Measurements from ENCODE around the gene VSTM2L.

VSTM2L gene

DNA sequence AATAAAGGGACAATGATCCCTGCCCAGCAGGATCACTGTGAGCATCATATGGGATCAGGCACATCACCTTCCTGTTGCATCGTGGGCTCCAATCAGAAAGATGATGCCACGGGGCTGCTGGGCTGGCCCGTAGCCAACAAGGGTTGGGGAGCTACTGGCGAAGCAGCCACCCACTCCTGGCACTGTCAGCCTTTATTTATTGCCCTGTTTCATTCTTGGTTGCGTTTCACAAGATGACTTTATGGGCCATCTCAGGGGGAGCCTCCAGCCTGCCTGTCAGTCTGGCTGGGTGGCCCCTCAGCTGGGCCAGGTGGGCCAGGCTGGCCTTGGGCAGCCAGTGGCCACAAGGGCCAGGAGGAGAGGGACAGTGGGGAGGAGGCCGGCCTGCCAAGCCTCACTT lies 17.3 kb downstream of the VSTM2L start:
- no peak for DNase-seq

DNA sequence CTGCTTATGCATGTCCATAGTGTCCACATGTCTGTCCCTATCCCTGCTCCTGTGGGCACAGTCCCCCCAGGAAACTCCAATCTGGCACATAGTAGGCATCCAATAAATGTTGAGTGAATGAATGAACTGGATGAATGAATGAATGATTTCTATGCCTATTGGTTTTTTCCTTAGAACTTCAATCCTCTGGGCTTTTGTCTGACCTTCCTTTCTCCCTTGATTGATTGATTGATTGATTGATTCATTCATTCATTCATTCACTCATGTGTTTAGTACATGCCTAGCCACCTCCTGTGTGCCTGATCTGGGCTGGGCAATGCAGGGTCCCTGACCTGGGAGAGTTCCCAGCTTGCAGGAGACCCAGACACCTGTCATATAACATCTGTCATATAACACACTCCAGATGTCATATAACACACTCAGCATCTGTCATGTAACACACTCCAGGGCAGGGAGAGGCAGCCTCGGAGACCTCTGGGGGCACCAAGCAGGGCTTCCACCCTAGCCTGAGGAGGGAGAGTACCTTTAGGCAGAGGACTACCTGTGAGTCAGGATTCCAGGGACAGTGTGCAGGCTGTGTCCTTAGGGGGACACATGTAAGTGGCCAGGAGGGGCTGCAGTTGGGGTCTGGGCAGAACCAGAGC lies 17.9 kb downstream of the VSTM2L start:
- no peak for DNase-seq

DNA sequence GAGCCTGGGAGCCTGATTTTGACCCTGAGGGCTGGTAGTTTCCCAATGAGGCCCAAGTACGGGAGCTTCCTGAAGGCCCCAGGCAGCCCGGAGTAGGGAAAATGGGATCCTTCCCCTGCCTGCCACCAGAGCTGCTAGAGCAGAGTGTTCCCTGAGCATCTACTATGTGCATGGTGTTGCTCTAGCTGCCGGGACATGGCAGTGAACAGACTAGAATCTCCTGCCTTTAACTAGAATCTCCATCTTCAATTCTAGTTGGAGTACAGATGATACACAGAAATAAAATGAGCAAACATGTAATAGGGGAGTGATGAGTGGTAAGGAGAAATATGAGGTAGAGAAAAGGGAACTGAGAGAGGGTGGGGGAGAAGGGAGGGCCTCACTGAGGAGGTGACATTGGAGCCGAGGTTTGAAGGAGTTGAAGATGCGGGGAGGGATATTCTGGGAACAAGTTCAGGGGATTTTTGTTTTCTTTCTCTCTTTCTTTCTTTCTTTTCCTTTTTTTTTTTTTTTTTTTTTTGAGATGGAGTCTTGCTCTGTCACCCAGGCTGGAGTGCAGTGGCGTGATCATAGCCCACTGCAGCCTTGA lies 18.5 kb downstream of the VSTM2L start:
- DNase-seq = peak in 1 of 4 experiments; percentile 11

DNA sequence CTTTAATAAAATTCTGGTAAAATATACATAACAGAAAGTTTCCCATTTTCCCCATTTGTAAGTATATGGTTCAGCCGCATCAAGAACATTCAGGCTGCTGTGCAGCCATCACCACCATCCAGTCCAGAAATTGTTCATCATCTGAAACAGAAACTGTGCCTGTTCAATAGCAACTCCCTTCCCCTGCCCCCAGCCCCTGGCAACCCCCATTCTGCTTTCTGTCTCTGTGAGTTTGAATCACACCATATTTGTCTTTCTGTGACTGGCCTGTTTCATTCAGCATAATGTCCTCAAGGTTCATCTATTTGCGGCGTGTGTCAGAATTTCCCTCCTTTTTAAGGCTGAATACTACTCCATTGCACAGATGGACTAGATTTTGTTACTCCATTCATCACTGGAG lies 19.1 kb downstream of the VSTM2L start:
- DNase-seq = no peak

DNA sequence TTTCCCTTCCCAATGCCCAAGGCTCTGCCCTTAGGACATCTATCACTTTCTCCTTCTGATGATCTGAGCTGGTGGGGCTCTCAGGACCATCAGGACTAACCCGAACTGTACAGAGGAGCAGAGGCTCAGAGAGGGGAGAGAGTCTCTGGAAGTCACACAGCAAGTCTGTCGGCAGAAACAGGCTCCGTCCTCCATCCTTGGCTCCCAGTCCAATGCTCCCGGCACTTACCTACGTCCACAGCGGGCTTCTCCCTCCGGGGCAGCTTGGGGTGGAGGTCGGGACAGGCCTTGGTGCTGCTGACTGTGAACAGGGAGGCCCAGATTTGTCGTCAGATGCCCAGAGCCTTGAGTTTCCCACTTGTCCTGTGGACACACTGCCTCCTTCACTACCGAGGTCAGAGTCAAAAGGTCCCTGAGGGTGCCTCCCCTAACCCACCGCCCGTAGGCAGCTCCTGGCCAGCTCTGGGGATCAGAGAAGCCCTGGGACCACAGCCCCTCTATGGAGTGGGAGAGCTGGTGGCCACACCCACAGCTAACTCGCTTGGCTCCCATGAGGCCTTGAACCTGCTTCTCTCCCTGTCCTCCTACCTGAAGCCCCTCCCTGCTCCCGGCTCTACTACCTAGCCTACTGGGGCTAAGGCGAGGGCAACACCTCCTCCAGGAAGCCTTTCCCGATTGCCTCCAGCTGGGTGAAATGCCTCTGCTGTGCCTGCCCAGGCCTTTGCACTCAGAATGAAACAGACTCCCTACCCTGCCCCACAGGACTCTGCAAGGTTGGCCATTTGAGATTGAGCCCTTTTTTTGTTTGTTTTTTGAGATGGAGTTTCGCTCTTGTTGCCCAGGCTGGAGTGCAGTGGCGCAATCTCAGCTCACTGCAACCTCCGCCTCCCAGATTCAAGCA lies 22.6 kb downstream of the VSTM2L start:
- no peak for DNase-seq

DNA sequence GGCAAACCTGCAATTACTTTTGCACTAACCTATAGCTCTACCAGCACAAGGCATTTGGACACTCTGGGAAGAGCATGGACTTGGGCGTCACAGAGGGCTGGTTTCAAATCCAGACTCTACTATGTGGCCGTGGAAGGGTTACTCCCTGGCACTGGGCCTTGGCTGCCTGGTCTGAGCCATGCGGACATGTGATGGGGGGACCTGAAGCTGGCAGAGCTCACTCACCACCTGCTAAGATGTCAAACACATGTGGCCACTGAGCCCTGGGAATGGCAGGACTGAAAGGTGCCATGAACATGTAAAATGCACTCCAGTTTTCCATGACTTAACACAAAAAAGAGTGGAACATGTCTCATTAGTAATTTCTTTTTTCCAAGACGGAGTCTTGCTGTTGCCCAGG lies 23.7 kb downstream of the VSTM2L start:
- no peak for DNase-seq

DNA sequence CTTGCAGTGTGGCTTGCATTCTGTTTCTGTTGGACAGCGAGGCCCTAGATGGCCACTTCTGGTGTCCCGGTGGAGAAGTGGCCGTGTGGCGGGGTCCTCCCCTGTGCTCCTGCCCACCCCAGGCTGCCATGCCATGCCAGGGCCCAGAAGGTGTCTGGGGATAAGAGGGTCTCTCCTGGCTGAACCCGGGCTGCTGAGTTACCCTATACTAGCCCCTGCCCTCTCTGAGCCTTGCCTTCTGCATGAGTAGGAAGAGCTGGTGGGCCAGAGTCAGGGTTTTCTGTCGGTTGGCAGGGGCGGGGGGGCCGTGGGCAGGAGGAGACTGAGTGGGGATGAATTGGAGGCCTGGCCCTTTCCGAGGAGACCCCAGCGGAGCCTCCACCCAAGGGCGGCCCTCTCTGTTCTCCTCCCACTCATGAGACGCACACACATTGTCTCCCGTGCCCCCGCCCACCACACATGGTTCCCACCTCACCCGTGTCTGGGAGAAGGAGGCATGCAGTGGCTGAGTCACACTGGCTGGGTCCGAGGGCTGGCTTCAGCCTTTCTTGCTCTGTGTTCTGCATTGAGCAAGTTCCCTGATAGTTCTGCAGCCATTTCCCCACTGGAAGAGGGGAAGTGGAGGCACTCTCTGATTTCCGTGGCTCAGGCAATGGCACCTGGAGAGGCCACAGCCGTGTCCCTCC lies 24.6 kb downstream of the VSTM2L start:
- peak; percentile 17 to 74 (median 48) for DNase-seq

DNA sequence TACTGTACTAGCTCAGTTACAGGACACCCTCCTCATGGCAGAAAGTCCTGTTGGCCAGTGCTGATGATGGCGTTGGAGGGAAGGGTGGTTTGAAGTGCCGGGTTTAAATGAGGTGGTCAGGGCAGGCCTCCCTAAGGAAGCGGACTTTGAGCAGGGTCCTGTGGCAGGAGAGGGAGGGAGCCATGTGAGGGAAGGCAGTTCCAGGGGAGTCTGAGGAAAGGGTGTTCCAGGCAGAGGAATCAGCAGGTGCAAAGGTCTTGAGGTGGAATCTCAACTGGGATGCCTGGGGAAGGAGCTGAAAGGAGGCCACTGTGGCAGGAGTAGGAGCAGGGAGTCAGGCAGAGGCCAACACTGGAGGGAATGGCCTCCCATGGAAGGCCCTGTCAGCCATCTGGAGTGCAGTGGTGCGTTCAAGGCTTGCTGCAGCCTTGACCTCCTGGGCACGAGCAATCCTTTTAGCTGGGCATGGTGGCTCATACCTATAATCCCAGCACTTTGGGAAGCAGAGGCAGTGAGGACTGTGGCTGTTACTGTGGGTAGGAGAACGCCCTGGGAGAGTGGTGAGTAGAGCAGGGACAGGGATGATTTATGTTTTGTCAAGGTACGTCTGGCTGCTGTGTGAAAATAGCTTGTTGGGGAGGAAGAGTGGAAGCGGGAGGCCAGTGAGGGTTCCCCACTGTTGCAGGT lies 26.2 kb downstream of the VSTM2L start:
- DNase-seq = no peak

DNA sequence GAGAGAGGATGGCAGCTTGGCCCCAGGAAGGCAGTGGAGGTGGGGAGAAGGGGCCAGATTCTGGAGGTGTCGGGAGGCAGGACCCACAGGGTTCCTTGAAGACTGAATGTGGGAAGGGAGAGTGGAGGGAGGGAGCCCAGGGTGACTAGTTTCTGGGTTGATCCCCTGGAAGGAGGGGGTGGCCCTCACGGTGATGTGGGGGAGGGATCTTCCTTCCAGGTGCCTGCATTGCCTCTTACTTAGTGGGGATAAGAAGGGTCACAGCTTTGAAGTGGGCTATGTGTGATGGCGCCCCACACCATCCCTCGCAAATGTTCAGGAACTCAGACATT lies 26.7 kb downstream of the VSTM2L start:
- no peak for DNase-seq

DNA sequence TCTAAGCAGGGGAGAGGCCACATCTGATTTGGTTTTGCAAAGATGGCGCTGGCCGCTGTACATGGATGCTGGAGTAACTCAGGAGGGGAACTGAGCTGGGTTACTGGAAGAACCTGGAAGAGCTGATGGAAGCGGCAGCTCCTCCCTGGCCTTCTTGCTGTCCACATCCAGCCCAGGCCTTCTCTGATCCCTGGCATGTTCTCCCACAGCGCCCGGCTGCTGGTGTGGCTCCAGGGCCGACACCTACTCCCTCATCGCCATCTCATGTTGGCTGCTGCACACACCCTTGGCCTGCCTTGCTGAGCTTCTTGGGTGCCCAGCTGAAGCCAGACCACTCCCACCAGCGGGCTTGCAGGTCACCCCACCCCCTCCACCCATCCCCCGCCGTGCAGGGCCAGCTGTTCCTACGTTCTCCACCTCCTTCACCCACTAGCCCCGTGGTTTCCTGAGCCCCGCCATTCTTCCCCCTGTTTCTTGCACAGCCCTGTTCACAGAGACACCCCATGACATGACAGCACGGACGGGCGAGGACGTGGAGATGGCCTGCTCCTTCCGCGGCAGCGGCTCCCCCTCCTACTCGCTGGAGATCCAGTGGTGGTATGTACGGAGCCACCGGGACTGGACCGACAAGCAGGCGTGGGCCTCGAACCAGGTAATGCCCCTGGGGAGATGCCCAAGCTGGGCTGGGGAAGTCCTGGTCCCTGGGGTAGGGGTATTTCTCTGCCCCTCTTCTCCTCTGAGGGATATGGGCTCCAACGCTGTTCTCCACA lies 28.4 kb downstream of the VSTM2L start:
- no peak for DNase-seq

DNA sequence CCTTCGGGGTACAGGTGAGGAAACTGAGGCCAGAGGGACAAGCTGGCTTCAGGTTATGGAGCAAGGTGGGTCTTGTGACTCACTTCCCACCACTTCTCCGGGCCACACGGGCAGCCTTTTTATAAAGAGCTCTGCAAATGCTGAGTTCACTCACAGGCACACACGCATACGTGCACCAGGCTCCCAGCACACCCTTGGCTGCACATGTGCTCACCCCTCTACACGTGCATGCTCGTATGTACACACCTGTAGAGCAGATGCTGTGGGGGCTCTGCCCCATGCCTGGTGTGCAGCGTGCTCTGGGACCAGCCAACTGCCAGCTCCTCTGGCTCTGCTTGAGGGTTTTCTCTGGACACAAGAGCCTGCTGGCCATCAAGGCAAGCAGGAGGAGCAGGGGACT lies 29.1 kb downstream of the VSTM2L start:
- no peak for DNase-seq

DNA sequence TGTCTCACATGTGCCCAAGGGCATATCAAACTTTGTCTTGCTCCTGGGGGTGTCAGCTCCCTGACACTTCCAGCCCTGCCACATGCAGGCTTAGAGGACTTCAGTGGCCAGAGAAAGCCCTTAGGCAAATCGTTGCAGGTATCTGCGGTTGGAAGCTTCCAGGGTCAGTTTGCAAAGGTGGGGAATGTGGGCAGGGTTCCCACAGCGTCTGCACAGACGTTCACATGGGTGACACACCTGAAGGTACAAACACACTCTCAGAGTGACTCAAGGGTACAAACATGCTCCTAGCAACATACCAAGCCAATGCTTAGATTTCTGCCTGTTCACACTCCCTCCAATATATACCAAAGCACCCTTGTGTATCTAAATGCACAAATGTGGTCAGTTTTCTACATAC lies 30.0 kb downstream of the VSTM2L start:
- DNase-seq = no peak

DNA sequence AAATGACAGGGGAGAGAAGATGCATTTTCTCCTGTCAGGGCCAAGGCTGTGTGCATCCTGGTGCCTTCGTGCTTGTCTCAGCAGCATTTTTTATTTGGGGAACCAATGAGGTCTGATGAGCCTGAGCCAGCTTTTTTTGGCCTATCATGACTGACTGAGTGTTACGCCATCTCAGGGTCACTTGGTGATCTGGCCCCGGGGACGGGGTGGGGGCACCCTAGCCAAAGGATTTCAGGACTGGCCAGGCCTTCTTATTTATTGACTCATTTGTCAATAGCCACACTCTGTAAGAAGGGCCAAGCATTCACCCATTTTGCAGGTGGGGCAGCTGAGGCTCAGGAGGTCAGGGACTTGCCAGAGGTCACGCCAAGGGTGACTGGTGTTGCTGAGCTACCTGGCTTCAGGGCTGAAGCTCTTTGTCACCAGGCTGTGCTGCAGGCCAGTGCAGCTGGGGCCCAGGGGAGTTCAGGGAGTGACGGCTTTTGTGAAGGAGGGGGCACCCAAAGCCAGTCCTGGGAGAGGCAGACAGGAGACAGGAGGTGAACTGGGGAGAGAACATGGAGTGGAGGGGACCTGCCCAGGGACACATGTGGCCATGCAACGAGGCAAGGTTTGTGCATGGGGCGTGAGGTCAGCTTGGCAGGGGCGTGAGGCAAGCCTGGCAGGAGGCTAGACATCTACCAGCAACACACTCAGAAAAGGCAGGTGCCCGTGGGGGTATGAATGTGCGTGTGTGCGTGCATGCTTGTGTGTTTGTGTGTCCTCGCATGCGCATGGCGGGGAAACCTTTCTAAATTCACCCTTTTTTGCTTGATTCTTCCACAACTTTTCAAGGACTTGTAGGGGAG lies 31.1 kb downstream of the VSTM2L start:
- peak in 3 of 4 experiments; percentile 10 to 34 (median 32) for DNase-seq

DNA sequence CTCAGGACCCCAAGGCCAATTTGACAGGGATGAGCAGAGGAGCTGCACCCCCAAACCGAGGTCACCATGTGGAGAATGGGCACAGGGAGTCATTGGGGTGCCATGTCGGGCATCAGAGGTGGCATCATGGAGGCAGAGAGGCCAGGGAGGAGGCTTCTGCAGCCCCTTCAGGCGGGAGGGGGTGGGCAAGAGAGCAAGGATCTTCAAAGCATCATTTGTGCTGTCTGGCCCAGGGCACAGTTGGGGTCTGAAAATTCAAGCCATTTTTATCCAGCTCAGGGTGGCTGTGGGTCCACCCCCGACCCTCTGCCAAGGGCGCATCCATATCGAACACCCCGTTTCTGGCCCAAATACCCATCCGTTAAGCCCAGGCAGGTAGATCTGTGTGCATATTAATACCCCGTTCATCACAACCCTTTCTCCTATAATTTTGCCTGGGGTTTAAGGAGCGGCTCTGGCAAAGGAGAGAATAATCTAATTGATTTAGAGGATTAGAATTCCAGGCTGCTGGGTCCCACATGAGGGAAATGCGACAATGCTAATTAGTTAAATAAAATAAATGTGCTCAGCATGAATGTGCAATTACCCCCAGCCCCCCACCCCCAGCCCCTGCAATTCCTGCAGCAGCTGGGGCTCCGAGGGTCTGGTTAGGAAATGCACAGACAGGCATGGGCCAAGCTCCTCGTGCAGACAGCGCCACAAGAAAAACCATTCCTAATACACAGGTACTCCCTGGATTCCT lies 31.9 kb downstream of the VSTM2L start:
- no peak for DNase-seq

DNA sequence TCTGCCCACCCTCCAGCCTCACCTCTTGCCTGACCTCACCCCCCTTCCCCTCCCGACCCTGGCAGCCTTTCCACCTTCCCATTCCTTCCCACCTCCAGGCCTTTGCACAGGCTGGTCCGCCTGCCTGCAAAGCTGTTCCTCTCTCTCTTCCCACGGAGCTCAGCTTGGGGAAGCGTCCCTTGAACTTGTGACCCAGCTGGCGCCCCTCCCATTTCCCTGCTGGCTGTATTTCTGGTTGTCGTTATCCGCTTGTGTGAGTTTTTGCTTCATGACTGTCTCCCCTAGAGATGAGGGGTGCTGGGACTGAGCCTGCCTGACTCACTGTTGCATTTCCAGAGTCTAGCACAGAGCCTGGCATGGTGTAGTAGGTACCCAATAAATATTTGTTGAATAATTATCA lies 32.5 kb downstream of the VSTM2L start:
- peak; percentile 43 to 75 (median 55) for DNase-seq

DNA sequence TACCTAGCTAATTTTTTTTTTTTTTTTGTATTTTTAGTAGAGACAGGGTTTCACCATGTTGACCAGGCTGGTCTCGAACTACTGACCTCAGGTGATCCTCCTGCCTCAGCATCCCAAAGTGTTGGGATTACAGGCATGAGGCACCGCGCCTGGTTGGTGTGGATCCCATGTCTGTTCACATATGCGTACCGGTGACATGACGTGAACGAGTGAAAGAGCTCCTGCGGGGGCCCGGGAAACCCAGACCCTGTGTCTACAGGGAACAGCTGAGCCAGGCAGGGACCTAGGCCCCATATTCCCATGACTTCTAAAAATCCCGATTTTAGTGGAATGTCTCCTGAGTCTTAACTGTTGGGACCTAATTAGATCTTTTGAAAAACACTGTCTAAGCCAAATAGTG lies 33.1 kb downstream of the VSTM2L start:
- DNase-seq = no peak

DNA sequence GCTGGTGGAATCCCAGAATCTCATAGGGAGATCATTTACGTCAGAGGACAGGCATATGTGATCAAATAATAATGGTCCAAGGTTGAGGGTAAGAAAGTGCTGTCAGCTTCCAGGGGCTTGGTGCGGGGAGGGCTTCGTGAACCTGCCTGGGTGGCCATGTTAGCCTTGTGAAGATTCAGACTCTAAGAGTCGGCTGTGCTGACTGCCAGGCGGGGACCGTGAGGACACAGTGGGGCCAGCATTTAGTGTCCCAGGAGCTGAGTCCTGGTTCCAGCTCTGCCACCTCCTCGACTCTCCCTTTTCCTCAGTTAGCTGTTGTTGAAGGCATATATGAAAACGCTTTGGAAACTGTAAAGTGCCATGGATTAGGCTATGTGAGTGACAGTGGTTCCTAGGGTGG lies 33.5 kb downstream of the VSTM2L start:
- no peak for DNase-seq

DNA sequence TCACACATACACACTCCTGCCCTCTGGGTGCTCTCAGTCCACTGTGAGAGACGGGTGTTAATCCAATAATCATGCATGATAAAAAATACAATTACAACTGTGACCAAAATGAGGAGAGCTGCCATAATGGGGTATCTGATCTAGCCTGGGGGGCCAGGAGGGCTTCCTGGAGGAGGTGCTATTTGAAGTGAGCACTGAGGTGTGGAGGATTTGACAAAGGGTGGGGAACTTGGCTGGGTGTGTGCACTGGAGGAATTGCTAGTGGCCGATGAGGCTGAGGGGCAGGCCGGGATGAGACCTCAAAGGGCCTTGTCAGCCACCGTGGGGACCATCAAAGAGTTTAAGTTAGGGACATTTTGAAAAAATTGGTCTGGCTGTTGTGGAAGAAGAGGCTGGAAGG lies 34.8 kb downstream of the VSTM2L start:
- no peak for DNase-seq

DNA sequence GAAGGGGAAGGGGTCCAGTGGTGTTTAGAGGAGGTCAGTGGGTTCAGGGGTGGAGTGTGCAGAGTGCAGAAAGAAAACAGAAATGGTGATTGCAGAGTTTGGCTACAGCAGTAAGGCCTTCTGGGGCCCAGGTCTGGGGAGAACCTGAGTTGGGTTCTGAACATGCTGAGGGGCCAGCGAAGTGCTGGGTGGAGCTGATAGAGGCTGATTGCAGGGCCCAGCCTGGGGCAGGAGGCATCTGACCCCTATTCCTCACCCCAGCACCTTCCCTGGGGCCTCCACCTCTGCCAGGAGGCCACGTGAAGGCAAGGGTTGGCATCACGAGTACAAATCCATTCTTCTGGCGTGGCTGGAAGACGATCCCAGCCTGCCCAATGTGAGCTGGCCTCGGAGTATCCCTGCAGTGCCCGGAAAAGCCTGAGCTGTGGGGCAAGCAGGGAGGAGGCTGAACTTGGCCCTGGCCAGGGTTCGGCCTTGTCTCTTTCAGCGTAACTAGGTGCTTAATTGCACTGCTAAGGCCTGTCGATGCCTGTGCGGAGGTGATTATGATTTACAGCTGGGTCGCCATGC lies 35.3 kb downstream of the VSTM2L start:
- DNase-seq = no peak

DNA sequence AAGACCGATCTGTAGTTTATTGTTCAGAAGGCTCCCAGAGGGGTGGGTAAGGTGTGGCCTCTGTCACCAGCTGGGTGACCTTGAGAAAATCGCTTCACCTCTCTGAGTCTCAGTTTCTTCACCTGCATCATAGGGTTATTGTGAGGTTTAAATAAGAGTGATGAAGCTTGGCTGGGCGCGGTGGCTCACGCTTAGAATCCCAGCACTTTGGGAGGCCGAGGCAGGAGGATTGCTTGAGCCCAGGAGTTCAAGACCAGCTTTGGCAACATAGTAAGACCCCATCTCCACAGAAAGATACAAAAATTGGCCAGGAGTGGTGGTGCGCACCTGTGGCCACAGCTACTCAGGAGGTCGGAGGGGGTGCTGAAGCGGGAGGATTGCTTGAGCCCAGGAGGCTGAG lies 36.0 kb downstream of the VSTM2L start:
- no peak for DNase-seq
